Activated T-helper 2 cell treated with anti-CD3 and anti-CD28 coated beads, Interferon-gamma antibody, Interleukin-2, Interleukin-4, amounts not matched to agents 10 μg/mL and 5 μg/mL and 100 μg/mL, durations not matched to agents 14 hours and 24 hours and 36 hours (primary cell): ENCODE data around the gene GPR176. TPM values are rescaled to one million over a fixed set of nuclear protein-coding genes. Genes with fewer than 3 reads are reported as not detected.

Experiments
- DNase-seq: peaks from one replicate; pipeline ENCODE4 v3.0.0; 2021; ENCODE audit warnings: low spot score
- H3K27ac Mint-ChIP-seq: one replicate; pipeline ENCODE4 v1.8.0; 2021; ENCODE audit warnings: mixed read lengths
- H3K27me3 Mint-ChIP-seq: one replicate; pipeline ENCODE4 v1.8.0; 2021; ENCODE audit warnings: low read depth, mixed read lengths
- H3K36me3 Mint-ChIP-seq: one replicate; pipeline ENCODE4 v1.8.0; 2021; ENCODE audit warnings: low read depth, mixed read lengths
- H3K4me1 Mint-ChIP-seq: one replicate; pipeline ENCODE4 v1.8.0; 2021; ENCODE audit warnings: low read depth, mixed read lengths
- H3K4me3 Mint-ChIP-seq: one replicate; pipeline ENCODE4 v1.8.0; 2021; ENCODE audit warnings: low read depth, mild to moderate bottlenecking, moderate library complexity, mixed read lengths
- H3K9me3 Mint-ChIP-seq: one replicate; pipeline ENCODE4 v1.8.0; 2021; ENCODE audit warnings: mixed read lengths
- intact Hi-C: fragments of 100-400 bp; cut with micrococcal nuclease; formaldehyde crosslinking; loops from one replicate; pipeline ENCODE4 v1.15.1; 2023
- total RNA-seq: library from RNA; stranded (reverse); gene quantifications from 2 replicates; pipeline ENCODE4 v1.2.3, GENCODE V29; 2022

Gene GPR176
- total RNA-seq, 1 donor from 2014 or later, result 0.34 TPM

DNA sequence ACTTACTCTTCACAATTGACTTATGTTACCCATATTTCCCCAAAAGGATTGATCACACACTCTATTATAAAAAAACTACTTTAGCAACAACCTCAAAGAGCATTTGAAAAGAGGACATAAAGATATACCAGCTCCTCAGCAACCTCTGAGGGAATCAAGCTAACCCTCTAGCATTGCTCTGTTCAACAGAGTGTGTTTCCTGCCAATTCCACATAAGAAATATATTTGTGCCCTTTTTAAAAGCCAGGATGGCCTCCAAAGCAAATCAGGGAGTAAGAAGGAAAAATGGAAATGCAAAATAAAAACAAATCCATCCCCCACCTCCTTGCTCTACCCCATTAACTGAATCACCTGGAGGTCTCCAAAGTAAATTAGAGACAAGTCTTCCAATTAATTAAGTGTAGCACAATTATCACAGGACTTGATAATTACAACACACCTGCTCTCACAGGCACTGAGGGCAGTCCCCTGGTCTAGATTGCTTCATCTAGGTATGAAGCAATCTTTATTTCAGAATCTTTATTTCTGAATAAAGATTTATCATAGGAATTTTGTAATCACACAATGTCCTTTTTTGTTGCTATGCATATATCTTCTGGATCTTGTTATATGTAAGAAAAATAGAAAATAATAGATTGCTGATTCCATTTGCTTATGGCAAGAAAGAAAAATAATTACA, 34.8 kb downstream of the GPR176 start:
- Mint-ChIP-seq H3K36me3 (no peaks in the 10 kb centered on the region), H3K4me1 (no peaks in the 10 kb centered on the region), H3K27ac (no peak overlapping the region), H3K9me3 (no peaks in the 10 kb centered on the region), H3K4me3 (no peak overlapping the region), H3K27me3 (peaks cover 18% of the 10 kb centered on the region)
- DNase-seq, result no peak
- intact Hi-C loops, result loop anchor here (10.0 kb wide), 1 partner anchor 150 kb away; the partner anchor contains the start of gene SRP14

DNA sequence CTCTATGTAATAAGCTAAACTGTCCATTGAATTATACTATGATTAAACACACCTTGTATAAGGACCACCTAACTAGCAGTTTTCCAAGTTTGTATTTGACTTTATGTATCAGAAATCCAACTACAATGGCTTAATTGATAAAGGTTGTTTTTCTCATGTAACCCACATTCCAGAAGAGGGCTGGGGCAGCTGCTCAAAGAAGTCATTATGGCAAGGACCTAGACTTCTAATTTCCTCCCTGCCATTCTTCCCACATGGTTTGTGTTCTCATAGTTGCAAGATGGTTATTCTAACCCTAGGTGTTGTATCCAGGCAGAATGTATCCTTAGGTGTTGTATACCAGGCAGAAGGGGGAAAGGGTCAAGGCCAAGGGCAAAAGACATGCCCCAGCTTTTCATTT, 35.7 kb downstream of the GPR176 start:
- Mint-ChIP-seq H3K27ac (no peak overlapping the region), H3K4me1 (no peaks in the 10 kb centered on the region), H3K36me3 (no peaks in the 10 kb centered on the region), H3K4me3 (no peak overlapping the region), H3K9me3 (no peaks in the 10 kb centered on the region), H3K27me3 (peaks cover 18% of the 10 kb centered on the region)
- intact Hi-C loops, result loop anchor here (10.0 kb wide), 1 partner anchor 150 kb away; the partner anchor contains the start of gene SRP14
- no peak for DNase-seq

DNA sequence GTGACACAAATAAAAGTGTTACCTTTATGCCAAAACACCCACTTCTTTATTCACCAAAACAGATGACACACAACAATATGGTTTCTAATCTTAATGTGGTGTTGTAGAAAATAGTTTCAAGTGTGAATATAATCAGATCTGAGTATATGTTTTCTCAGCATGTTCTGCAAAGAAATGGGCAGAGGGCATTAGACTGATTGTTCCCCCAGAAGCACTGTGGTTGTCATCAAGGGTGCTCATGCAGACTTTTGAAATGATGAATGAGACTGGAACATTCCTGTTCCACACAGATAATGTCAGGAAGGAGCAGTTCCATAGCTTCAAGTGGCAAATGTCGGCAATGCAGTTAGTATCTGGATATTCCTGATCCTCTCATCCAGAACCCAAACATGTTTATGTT, 37.5 kb downstream of the GPR176 start:
- intact Hi-C loops, result loop anchor here (10.0 kb wide), 1 partner anchor 152 kb away; the partner anchor contains the start of gene SRP14
- Mint-ChIP-seq H3K27me3 (peaks cover 15% of the 10 kb centered on the region), H3K36me3 (no peaks in the 10 kb centered on the region), H3K4me3 (no peak overlapping the region), H3K4me1 (no peaks in the 10 kb centered on the region), H3K27ac (no peak overlapping the region), H3K9me3 (no peaks in the 10 kb centered on the region)
- DNase-seq, result no peak

DNA sequence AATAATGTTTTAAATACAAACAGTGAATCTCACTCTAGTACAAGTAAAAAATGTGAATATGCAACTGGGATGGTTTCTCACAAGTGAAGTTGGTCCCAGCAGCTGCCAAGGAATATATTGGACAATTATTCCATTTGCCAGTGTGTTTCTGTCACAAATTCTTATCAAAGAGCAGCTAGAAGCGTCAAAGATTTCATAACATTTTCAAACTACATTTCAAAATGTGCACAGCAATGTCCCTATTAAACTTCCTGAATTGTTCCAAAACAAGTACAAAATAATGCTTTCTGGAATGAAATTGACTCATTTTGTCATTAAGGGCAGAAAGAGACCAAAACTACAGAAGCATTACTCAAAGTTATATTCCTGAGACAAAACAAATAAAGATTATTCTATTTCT, 38.3 kb downstream of the GPR176 start:
- peaks cover 17% of the 10 kb centered on the region for H3K27me3 Mint-ChIP-seq
- H3K27ac Mint-ChIP-seq, result no peak overlapping the region
- no peak overlapping the region for H3K4me3 Mint-ChIP-seq
- H3K9me3 Mint-ChIP-seq, result no peaks in the 10 kb centered on the region
- H3K4me1 Mint-ChIP-seq, result no peaks in the 10 kb centered on the region
- intact Hi-C loops, result loop anchor here (10.0 kb wide), 1 partner anchor 153 kb away; the partner anchor contains the start of gene SRP14
- no peaks in the 10 kb centered on the region for H3K36me3 Mint-ChIP-seq
- no peak for DNase-seq

DNA sequence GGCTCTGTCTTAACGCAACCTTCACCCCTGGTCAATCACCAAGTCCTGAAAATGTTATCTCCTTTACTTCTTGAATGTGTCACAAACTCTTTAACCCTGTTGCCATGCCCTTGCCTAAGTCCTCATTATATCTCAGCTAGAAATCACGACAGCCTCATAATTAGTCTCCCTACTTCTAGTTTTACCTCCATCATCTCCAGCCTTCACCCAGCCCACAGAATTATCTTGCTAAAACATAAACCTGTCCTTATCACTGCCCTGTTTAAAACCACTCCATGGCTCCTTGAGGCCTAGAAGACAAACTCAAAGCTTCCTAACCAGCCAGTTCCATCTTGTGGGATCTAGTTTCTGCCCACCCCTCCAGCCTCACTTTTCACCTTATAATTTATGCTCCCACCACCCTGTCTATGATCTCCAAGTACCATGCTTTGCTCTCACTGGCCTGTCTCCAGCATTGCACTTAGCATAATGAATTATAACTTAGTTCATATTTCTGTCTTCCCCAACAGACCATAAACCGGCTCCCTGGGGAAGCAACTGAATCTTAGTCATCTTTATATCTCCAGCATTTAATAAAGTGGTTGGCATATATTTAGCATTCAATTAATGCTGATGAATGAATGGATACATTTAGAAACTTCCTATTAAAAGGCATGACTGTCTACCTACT, 39.2 kb downstream of the GPR176 start:
- no peak overlapping the region for H3K27ac Mint-ChIP-seq
- H3K27me3 Mint-ChIP-seq, result peaks cover 17% of the 10 kb centered on the region
- no peaks in the 10 kb centered on the region for H3K36me3 Mint-ChIP-seq
- DNase-seq, result no peak
- H3K9me3 Mint-ChIP-seq, result no peaks in the 10 kb centered on the region
- intact Hi-C loops, result loop anchor here (10.0 kb wide), 1 partner anchor 154 kb away; the partner anchor contains the start of gene SRP14
- no peaks in the 10 kb centered on the region for H3K4me1 Mint-ChIP-seq
- H3K4me3 Mint-ChIP-seq, result no peak overlapping the region

DNA sequence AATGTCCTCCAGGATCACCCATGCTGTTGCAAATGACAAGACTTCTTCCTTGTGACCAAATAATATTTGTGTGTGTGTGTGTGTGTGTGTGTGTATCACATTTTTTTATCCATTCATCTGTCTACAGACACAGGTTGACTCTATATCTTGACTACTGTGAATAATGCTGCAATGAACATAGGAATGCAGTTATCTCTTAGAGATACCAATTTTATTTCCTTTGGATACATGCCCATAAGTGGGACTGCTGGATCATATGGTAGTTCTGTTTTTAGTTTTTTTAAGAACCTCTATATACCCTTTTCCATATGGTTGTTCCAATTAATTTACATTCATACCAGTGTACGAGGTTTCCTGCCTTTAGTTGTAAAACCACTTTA, 41.7 kb downstream of the GPR176 start:
- no peak overlapping the region for H3K27ac Mint-ChIP-seq
- no peak overlapping the region for H3K4me3 Mint-ChIP-seq
- H3K4me1 Mint-ChIP-seq, result peaks cover 9% of the 10 kb centered on the region
- peaks cover 8% of the 10 kb centered on the region for H3K27me3 Mint-ChIP-seq
- intact Hi-C loops, result loop anchor here (5.0 kb wide), 1 partner anchor 191 kb away; no protein-coding TSS in a partner anchor
- no peaks in the 10 kb centered on the region for H3K36me3 Mint-ChIP-seq
- no peak for DNase-seq
- H3K9me3 Mint-ChIP-seq, result no peaks in the 10 kb centered on the region

DNA sequence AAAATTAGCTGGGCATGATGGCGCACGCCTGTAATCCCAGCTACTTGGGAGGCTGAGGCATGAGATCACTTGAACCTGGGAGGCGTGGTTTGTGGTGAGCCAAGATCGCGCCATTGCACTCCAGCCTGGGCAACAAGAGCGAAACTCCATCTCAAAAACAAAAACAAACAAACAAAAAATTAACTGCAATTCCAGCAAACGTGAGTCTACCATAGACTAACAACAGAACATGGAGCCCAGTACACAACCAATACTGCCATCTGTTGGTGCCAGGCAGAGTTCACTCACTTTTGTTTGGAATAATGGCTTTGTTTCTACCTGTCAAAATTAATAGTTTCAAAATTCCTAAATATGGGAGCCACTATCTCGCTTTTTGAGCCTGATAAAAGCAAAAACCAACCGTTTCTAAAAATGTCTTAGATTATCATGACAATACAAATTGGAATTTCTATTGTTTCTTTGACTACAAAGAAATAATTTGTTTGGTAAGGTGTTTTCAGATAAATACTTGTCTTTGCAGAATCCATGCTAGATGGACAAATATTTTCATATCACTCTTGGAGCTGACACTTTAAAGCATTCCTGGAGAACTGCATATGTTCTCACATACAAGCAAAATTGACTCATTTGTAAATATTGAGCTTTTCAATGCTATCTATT, 45.0 kb downstream of the GPR176 start:
- peaks cover 6% of the 10 kb centered on the region for H3K27me3 Mint-ChIP-seq
- no peak for DNase-seq
- peaks cover 12% of the 10 kb centered on the region for H3K4me1 Mint-ChIP-seq
- H3K36me3 Mint-ChIP-seq, result no peaks in the 10 kb centered on the region
- no peak overlapping the region for H3K4me3 Mint-ChIP-seq
- intact Hi-C loops, result loop anchor here (1.0 to 5.0 kb wide), 2 partner anchors 89 to 188 kb away; no protein-coding TSS in a partner anchor
- no peak overlapping the region for H3K27ac Mint-ChIP-seq
- H3K9me3 Mint-ChIP-seq, result no peaks in the 10 kb centered on the region

DNA sequence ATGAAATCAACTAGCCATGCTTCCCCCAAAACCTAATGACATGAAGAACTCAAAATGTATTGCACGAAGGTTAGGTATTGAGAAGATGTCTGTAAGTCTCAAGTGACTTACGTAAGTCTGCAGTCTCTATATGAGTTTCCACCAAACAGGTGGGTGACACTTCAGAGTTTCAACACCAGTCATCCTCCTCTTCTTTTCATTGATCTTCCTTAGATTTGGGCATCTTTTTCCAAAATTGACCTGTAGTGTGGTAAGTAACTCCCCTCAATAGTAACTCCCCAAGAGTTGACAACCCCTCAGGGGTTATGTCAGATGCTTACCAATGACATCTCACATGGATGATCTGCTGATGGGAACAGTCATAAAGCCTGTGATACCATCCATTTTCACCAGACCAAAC, 46.1 kb downstream of the GPR176 start:
- H3K4me3 Mint-ChIP-seq, result no peak overlapping the region
- peaks cover 10% of the 10 kb centered on the region for H3K27me3 Mint-ChIP-seq
- no peak overlapping the region for H3K27ac Mint-ChIP-seq
- no peaks in the 10 kb centered on the region for H3K9me3 Mint-ChIP-seq
- peaks cover 12% of the 10 kb centered on the region for H3K4me1 Mint-ChIP-seq
- H3K36me3 Mint-ChIP-seq, result no peaks in the 10 kb centered on the region
- no peak for DNase-seq
- intact Hi-C loops, result no loop called here

DNA sequence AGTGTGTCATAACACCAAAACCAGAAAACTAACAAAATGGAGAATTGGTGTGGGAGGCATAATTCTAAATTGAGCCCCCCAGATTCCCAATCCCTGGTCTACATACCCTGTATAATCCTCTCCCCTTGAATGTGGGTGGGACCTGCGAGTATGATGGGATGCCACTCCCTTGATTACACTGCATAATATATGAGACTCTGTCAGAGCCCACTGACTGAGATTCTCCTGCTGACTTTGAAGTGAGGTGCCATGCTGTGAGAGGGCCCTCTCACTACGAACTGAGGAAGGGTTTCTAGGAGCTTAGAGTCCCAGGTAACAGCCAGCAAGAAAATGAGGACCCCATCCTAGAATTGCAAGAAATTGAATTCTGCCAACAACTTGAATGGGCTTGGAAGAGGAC, 49.5 kb downstream of the GPR176 start:
- intact Hi-C loops, result no loop called here
- Mint-ChIP-seq H3K4me3 (no peak overlapping the region), H3K4me1 (peaks cover 12% of the 10 kb centered on the region), H3K36me3 (no peaks in the 10 kb centered on the region), H3K27me3 (peaks cover 24% of the 10 kb centered on the region), H3K27ac (no peak overlapping the region), H3K9me3 (no peaks in the 10 kb centered on the region)
- DNase-seq, result no peak

DNA sequence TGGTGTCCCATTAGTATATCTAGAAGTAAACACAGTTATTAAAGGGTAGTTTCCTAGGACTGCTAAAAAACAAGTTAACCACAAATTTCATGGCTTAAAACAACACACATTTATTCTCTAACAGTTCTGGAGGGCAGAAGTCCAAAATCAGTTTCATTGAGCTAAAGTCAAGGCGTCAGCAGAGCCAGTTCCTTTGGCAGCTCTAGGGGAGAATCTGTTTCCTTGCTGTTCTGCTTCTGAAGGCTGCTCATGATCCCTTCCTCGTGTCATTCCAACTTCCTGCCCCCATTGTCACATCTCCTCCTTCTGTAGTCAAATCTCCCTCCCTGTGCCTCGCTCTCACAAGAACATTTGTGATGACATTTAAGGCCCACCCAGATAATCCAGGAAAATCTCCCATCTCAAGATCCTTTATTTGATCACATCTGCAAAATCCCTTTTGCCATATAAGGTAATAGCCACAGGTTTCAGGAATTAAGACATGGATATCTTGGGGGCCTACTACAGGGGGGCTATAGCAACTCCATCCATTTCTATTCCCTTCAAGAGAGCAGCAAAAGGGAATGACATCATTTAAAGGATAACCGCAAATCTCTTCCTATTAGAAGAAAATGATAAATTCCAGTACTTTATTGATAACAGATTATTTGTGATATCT, 50.1 kb downstream of the GPR176 start:
- DNase-seq, result no peak
- no peaks in the 10 kb centered on the region for H3K36me3 Mint-ChIP-seq

DNA sequence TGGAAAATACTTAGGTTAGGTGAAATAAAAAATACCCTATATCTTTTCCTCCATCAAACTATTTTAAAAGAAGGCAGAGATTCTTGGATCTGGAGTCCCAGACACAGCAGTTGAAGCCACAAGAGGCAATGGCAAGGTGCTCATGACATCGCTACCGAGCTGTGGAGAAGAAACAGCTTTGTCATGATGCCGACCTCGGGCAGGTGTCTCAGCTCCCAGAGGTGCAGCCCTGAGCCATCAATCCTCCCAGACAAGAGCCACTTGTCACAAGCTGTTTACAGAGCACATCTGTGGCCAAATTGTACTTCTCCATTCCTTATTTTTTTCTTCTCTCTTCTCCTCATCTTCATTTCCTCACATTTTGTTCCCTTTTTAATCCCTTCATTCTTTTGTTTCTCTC, 50.8 kb downstream of the GPR176 start:
- Mint-ChIP-seq H3K27me3 (peaks cover 34% of the 10 kb centered on the region), H3K36me3 (no peaks in the 10 kb centered on the region), H3K27ac (no peak overlapping the region), H3K4me3 (no peak overlapping the region), H3K4me1 (peaks cover 11% of the 10 kb centered on the region), H3K9me3 (no peaks in the 10 kb centered on the region)
- intact Hi-C loops, result no loop called here
- DNase-seq, result no peak

More for the DNA sequence above, 50.1 kb downstream of the GPR176 start:
- Mint-ChIP-seq H3K9me3 (no peaks in the 10 kb centered on the region), H3K27me3 (peaks cover 29% of the 10 kb centered on the region), H3K27ac (no peak overlapping the region), H3K4me1 (peaks cover 12% of the 10 kb centered on the region), H3K4me3 (no peak overlapping the region)
- intact Hi-C loops, result no loop called here

DNA sequence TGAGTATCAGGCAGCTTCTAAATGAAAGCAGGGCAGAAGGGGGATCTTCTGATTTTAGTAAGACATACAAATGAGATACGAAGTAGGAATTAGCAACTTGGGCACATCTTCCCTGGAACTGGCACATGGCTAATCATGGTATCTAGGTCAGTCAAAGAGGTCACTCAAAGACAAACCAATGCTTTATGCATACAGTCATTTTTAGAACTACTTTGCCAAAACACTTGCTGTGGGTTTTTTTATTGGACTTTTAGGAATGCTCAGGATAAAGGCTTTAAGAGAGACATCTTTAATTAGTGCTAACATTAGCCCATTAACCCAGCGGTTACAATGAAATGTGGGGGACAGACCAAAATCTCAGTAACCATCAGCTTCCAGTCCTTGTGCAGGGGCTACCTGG, 51.7 kb downstream of the GPR176 start:
- peaks cover 3% of the 10 kb centered on the region for H3K4me1 Mint-ChIP-seq
- no peaks in the 10 kb centered on the region for H3K9me3 Mint-ChIP-seq
- H3K4me3 Mint-ChIP-seq, result no peak overlapping the region
- H3K27ac Mint-ChIP-seq, result no peak overlapping the region
- DNase-seq, result no peak
- intact Hi-C loops, result no loop called here
- H3K36me3 Mint-ChIP-seq, result no peaks in the 10 kb centered on the region
- H3K27me3 Mint-ChIP-seq, result peaks cover 34% of the 10 kb centered on the region
